ENCODE measurements around the gene ADARB2.

The ADARB2 gene

GRCh38 chr10:1643161-1643907 lies 94.0 kb downstream of the ADARB2 start:
- peaks cover 15% of the 10 kb centered on the region for H3K27me3 Mint-ChIP-seq
- no peaks in the 10 kb centered on the region for H3K36me3 Mint-ChIP-seq
- DNase-seq (ENCODE audit: low spot score in 2 of 2) (no peak), ATAC-seq (ENCODE audit: low read depth) (peak; percentile 57)
- no peak overlapping the region for H3K4me3 Mint-ChIP-seq
- peaks cover 7% of the 10 kb centered on the region for H3K4me1 Mint-ChIP-seq
- no peak overlapping the region for H3K27ac Mint-ChIP-seq
- no peaks in the 10 kb centered on the region for H3K9me3 Mint-ChIP-seq

- no peak for DNase-seq (ENCODE audit: low spot score in 2 of 2)
- Mint-ChIP-seq H3K27me3 (peaks cover 13% of the 10 kb centered on the region), H3K9me3 (no peaks in the 10 kb centered on the region), H3K27ac (no peak overlapping the region), H3K36me3 (no peaks in the 10 kb centered on the region), H3K4me1 (peaks cover 6% of the 10 kb centered on the region), H3K4me3 (no peak overlapping the region)
- ATAC-seq (ENCODE audit: low read depth), result no peak
Measured at GRCh38 chr10:1642600-1643160, 94.6 kb downstream of the ADARB2 start.

GRCh38 chr10:1641402-1641801 lies 95.9 kb downstream of the ADARB2 start:
- DNase-seq (ENCODE audit: low spot score in 2 of 2), result no peak
- H3K9me3 Mint-ChIP-seq, result no peaks in the 10 kb centered on the region
- no peaks in the 10 kb centered on the region for H3K36me3 Mint-ChIP-seq
- ATAC-seq (ENCODE audit: low read depth), result no peak
- H3K4me1 Mint-ChIP-seq, result peaks cover 6% of the 10 kb centered on the region
- no peak overlapping the region for H3K4me3 Mint-ChIP-seq
- H3K27me3 Mint-ChIP-seq, result peaks cover 13% of the 10 kb centered on the region
- H3K27ac Mint-ChIP-seq, result no peak overlapping the region

GRCh38 chr10:1638889-1639419 lies 98.4 kb downstream of the ADARB2 start:
- no peak for ATAC-seq (ENCODE audit: low read depth)
- Mint-ChIP-seq H3K9me3 (no peaks in the 10 kb centered on the region), H3K4me3 (no peak overlapping the region)

GRCh38 chr10:1635340-1635739 lies 102.0 kb downstream of the ADARB2 start:
- ATAC-seq (ENCODE audit: low read depth), result no peak
- no peak overlapping the region for H3K4me3 Mint-ChIP-seq
- no peaks in the 10 kb centered on the region for H3K9me3 Mint-ChIP-seq
- no peak for DNase-seq (ENCODE audit: low spot score in 2 of 2)
- no peak overlapping the region for H3K27ac Mint-ChIP-seq
- H3K27me3 Mint-ChIP-seq, result peaks cover 12% of the 10 kb centered on the region
- no peaks in the 10 kb centered on the region for H3K36me3 Mint-ChIP-seq
- no peaks in the 10 kb centered on the region for H3K4me1 Mint-ChIP-seq

More at GRCh38 chr10:1638889-1639419, 98.4 kb downstream of the ADARB2 start:
- Mint-ChIP-seq H3K36me3 (no peaks in the 10 kb centered on the region), H3K4me1 (peaks cover 6% of the 10 kb centered on the region), H3K27me3 (peaks cover 6% of the 10 kb centered on the region), H3K27ac (no peak overlapping the region)
- DNase-seq (ENCODE audit: low spot score in 2 of 2), result no peak

- Mint-ChIP-seq H3K9me3 (no peaks in the 10 kb centered on the region), H3K36me3 (no peaks in the 10 kb centered on the region), H3K4me3 (no peak overlapping the region), H3K4me1 (peaks cover 4% of the 10 kb centered on the region), H3K27ac (no peak overlapping the region), H3K27me3 (peaks cover 14% of the 10 kb centered on the region)
- ATAC-seq (ENCODE audit: low read depth) (no peak), DNase-seq (ENCODE audit: low spot score in 2 of 2) (no peak)
Measured at GRCh38 chr10:1634239-1634638, 103.1 kb downstream of the ADARB2 start.

- no peaks in the 10 kb centered on the region for H3K36me3 Mint-ChIP-seq
- no peaks in the 10 kb centered on the region for H3K9me3 Mint-ChIP-seq
- no peak for ATAC-seq (ENCODE audit: low read depth)
- H3K4me3 Mint-ChIP-seq, result no peak overlapping the region
- peaks cover 14% of the 10 kb centered on the region for H3K27me3 Mint-ChIP-seq
- no peak for DNase-seq (ENCODE audit: low spot score in 2 of 2)
- no peak overlapping the region for H3K27ac Mint-ChIP-seq
- peaks cover 4% of the 10 kb centered on the region for H3K4me1 Mint-ChIP-seq
Measured at GRCh38 chr10:1633783-1634182, 103.5 kb downstream of the ADARB2 start.

GRCh38 chr10:1632596-1632995 lies 104.7 kb downstream of the ADARB2 start:
- ATAC-seq (ENCODE audit: low read depth), result no peak
- Mint-ChIP-seq H3K4me1 (peaks cover 4% of the 10 kb centered on the region), H3K36me3 (no peaks in the 10 kb centered on the region), H3K27ac (no peak overlapping the region), H3K4me3 (no peak overlapping the region), H3K9me3 (no peaks in the 10 kb centered on the region), H3K27me3 (peaks cover 14% of the 10 kb centered on the region)
- no peak for DNase-seq (ENCODE audit: low spot score in 2 of 2)

- DNase-seq (ENCODE audit: low spot score in 2 of 2) (no peak), ATAC-seq (ENCODE audit: low read depth) (no peak)
- Mint-ChIP-seq H3K4me1 (peaks cover 4% of the 10 kb centered on the region), H3K9me3 (no peaks in the 10 kb centered on the region), H3K36me3 (no peaks in the 10 kb centered on the region), H3K27me3 (peaks cover 14% of the 10 kb centered on the region), H3K27ac (no peak overlapping the region), H3K4me3 (no peak overlapping the region)
Measured at GRCh38 chr10:1632141-1632540, 105.2 kb downstream of the ADARB2 start.

- Mint-ChIP-seq H3K27me3 (peaks cover 17% of the 10 kb centered on the region), H3K27ac (no peak overlapping the region), H3K36me3 (no peaks in the 10 kb centered on the region), H3K9me3 (no peaks in the 10 kb centered on the region), H3K4me1 (peaks cover 4% of the 10 kb centered on the region), H3K4me3 (no peak overlapping the region)
- ATAC-seq (ENCODE audit: low read depth) (no peak), DNase-seq (ENCODE audit: low spot score in 2 of 2) (no peak)
Measured at GRCh38 chr10:1631282-1631681, 106.0 kb downstream of the ADARB2 start.

GRCh38 chr10:1630304-1630703 lies 107.0 kb downstream of the ADARB2 start:
- no peak overlapping the region for H3K27ac Mint-ChIP-seq
- H3K36me3 Mint-ChIP-seq, result no peaks in the 10 kb centered on the region
- H3K4me3 Mint-ChIP-seq, result no peak overlapping the region
- H3K9me3 Mint-ChIP-seq, result no peaks in the 10 kb centered on the region
- DNase-seq (ENCODE audit: low spot score in 2 of 2), result no peak
- peaks cover 4% of the 10 kb centered on the region for H3K4me1 Mint-ChIP-seq
- ATAC-seq (ENCODE audit: low read depth), result no peak
- H3K27me3 Mint-ChIP-seq, result peaks cover 14% of the 10 kb centered on the region

- no peaks in the 10 kb centered on the region for H3K9me3 Mint-ChIP-seq
- H3K4me1 Mint-ChIP-seq, result peaks cover 4% of the 10 kb centered on the region
- ATAC-seq (ENCODE audit: low read depth), result no peak
Measured at GRCh38 chr10:1629326-1630198, 107.8 kb downstream of the ADARB2 start.

GRCh38 chr10:1628757-1629156 lies 108.6 kb downstream of the ADARB2 start:
- H3K4me3 Mint-ChIP-seq, result no peak overlapping the region
- no peaks in the 10 kb centered on the region for H3K9me3 Mint-ChIP-seq
- H3K36me3 Mint-ChIP-seq, result no peaks in the 10 kb centered on the region
- H3K27me3 Mint-ChIP-seq, result peaks cover 14% of the 10 kb centered on the region
- ATAC-seq (ENCODE audit: low read depth) (no peak), DNase-seq (ENCODE audit: low spot score in 2 of 2) (no peak)
- H3K27ac Mint-ChIP-seq, result no peak overlapping the region
- H3K4me1 Mint-ChIP-seq, result peaks cover 4% of the 10 kb centered on the region

More at GRCh38 chr10:1629326-1630198, 107.8 kb downstream of the ADARB2 start:
- H3K4me3 Mint-ChIP-seq, result no peak overlapping the region
- H3K27me3 Mint-ChIP-seq, result peaks cover 14% of the 10 kb centered on the region
- H3K27ac Mint-ChIP-seq, result no peak overlapping the region
- H3K36me3 Mint-ChIP-seq, result no peaks in the 10 kb centered on the region
- no peak for DNase-seq (ENCODE audit: low spot score in 2 of 2)

- Mint-ChIP-seq H3K36me3 (no peaks in the 10 kb centered on the region), H3K4me3 (no peak overlapping the region), H3K9me3 (no peaks in the 10 kb centered on the region), H3K27ac (no peak overlapping the region), H3K27me3 (peaks cover 14% of the 10 kb centered on the region), H3K4me1 (peaks cover 4% of the 10 kb centered on the region)
- DNase-seq (ENCODE audit: low spot score in 2 of 2) (no peak), ATAC-seq (ENCODE audit: low read depth) (no peak)
Measured at GRCh38 chr10:1627945-1628344, 109.4 kb downstream of the ADARB2 start.
